Fibroblast of villous mesenchyme (primary cell): ENCODE data around the gene USF3. TPM values are rescaled to one million over a fixed set of nuclear protein-coding genes. Genes with fewer than 3 reads are reported as not detected.

Source experiments
- DNase-seq: peaks from one replicate; pipeline ENCODE4 v3.0.0-alpha.2; 2010; ENCODE audit warnings: low read depth
- H3K4me3 ChIP-seq: 2 replicates; pipeline ENCODE4 v1.5.1; 2011; ENCODE audit warnings: low read depth, mild to moderate bottlenecking, low read length
- CTCF ChIP-seq: IDR thresholded peaks from 2 replicates; pipeline ENCODE4 v1.5.1; 2012; ENCODE audit warnings: low read depth, mild to moderate bottlenecking, low read length; ENCODE audit not compliant: insufficient read depth
- small RNA-seq: library from RNA; depleted of rRNA; stranded (forward); fragments of <200 nt; gene quantifications from one replicate; pipeline ENCODE3, GENCODE V24; 2012
- total RNA-seq: library from RNA; depleted of rRNA; stranded (reverse); fragments of >200 nt; gene quantifications from 2 replicates; pipeline ENCODE4 v1.2.3, GENCODE V29; 2012

USF3 gene
- total RNA-seq, 1 donor: 12.5 TPM

GRCh38 chr3:113601240-113601639 is 95.2 kb downstream of the USF3 start:
- no peak for DNase-seq
- H3K4me3 ChIP-seq: no peak overlapping the region
- TF ChIP-seq CTCF: no peak

GRCh38 chr3:113600418-113601182 is 95.8 kb downstream of the USF3 start:
- no peak overlapping the region for H3K4me3 ChIP-seq
- no peak for DNase-seq
- TF ChIP-seq CTCF: no peak

Small RNA genes within 50 kb of the gene (small RNA-seq; reads per million reads assigned to genes)
- gene RN7SL767P: not detected

Other genes with a start within 250 kb of the USF3 start
- 10.3 and 16.8 TPM in 2 replicates for gene SPICE1, start 181.5 kb downstream of the USF3 start, total RNA-seq
- not detected in 2 replicates for gene SIDT1, start 164.1 kb downstream of the USF3 start, total RNA-seq
- 140 and 141 TPM in 2 replicates for gene NAA50, start 49.6 kb upstream of the USF3 start, total RNA-seq
- 85.7 and 117 TPM in 2 replicates for gene ATP6V1A, start 50.4 kb upstream of the USF3 start, total RNA-seq
- gene GRAMD1C, start 142.1 kb upstream of the USF3 start, total RNA-seq: 2.2 and 2.3 TPM in 2 replicates